ENCODE data around the gene TTLL10.
"Not testable (repeated sequence)": the region's sequence is repeated elsewhere in the genome, so short reads cannot be mapped to it uniquely, and the experiment has no call there.

Gene TTLL10

DNA sequence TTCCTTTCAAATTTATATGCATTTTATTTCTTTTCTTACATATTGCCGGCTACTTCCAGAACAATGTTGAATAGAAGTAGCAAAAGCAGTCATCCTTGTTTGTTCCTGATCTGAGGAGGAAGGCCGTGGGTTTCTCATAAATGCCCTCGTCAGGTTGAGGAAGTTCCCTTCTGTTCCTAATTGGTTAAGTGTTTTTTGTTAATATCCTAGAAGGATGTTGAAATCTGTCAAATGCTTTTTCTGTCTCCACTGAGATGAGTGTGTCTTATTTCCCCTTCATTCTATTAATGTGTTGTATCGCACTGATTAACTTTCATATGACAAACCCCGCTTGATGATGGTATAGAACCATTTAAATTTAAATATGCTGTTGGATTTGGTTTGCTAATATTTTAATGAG lies 15.4 kb downstream of the TTLL10 start:
- DNase-seq (ENCODE audit: low read depth in 2 of 2) = no peak

DNA sequence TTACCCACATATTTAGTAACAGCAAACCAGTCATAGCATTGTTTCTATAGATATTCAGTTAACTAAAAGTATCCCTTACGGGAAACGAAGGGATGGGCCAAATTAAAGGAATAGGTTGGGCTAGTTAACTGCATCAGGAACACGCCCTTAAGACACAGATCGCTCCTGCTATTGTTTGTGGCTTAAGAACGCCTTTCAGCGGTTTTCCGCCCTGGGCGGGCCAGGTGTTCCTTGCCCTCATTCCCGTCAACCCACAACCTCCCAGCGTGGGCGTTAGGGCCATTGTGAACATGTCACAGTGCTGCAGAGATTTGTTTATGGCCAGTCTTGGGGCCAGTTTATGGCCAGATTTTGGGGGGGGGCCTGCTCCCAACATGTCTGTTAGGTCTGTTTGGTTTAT lies 18.1 kb downstream of the TTLL10 start:
- no peak for DNase-seq (ENCODE audit: low read depth in 2 of 2)

- DNase-seq (ENCODE audit: low read depth in 2 of 2) = no peak
Observed at GRCh38 chr1:1194723-1195122, 21.0 kb downstream of the TTLL10 start.

DNA sequence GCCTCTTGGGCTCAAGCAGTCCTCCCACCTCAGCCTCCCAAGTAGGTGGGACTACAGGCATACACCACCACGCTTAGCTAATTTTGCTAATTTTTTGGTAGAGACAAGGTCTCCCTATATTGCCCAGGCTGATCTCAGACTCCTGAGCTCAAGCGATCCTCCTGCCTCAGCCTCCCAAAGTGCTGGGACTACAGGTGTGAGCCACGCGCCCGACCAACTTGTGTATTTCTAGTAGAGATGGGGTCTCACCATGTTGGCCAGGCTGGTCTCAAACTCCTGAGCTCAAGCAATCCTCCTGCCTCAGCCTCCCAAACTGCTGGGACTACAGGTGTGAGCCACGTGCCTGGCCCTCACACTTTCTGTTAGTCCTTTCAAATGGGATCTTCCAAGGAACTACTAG lies 22.0 kb downstream of the TTLL10 start:
- not testable (repeated sequence) for DNase-seq (ENCODE audit: low read depth in 2 of 2)

- no peak for DNase-seq (ENCODE audit: low read depth in 2 of 2)
Observed at GRCh38 chr1:1196431-1197187, 22.9 kb downstream of the TTLL10 start.

GRCh38 chr1:1197188-1197500 lies 23.5 kb downstream of the TTLL10 start:
- DNase-seq (ENCODE audit: low read depth in 2 of 2) = no peak

- no peak for DNase-seq (ENCODE audit: low read depth in 2 of 2)
Observed at GRCh38 chr1:1197551-1198422, 24.1 kb downstream of the TTLL10 start.

- DNase-seq (ENCODE audit: low read depth in 2 of 2) = no peak
Observed at GRCh38 chr1:1198423-1199140, 24.9 kb downstream of the TTLL10 start.

DNA sequence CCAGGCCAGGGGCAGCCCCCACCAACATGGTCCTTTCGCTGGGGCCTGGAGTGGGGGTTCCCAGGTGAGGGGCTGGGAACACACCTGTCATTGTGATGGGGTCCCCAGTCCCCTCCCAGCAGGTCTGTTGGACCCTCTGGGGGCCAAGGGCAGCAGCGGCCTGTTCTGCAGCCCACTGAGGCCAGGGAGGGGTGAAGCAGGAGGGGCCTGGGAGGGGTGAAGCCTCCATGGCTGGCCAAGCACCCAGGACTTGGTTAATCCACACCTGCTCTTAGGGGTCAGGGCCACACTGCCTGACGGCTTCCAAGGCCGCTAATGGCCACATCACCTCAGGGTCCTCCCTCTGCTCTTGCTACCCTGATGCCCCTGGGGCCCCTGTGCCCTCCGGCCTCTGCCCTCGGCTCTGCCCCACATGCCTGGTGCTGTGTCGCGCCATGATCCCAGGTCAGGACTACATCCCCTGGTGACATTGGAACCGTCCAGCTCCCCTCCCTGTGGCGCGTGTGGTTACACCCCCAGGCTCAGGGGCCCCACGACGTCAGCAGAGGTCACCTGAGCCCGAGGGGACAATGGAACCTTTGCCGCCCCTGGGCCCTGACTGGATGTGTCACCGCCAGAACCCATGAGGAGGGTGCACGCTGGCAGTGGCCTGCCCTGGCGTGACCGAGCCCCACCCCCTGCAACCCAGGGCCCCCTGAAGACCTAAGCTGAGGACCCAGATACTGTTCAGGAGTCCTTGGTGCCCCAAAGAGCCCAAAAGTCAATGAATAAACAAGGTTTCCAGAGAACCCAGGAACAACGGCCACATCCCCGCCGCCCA lies 25.7 kb downstream of the TTLL10 start:
- no peak for DNase-seq (ENCODE audit: low read depth in 2 of 2)

GRCh38 chr1:1199961-1200875 lies 26.5 kb downstream of the TTLL10 start:
- DNase-seq (ENCODE audit: low read depth in 2 of 2) = no peak

- DNase-seq (ENCODE audit: low read depth in 2 of 2) = peak; percentile 84 to 85
Observed at GRCh38 chr1:1200876-1201810, 27.5 kb downstream of the TTLL10 start.

- no peak for DNase-seq (ENCODE audit: low read depth in 2 of 2)
Observed at GRCh38 chr1:1202831-1203560, 29.3 kb downstream of the TTLL10 start.

- DNase-seq (ENCODE audit: low read depth in 2 of 2) = no peak
Observed at GRCh38 chr1:1203561-1204424, 30.1 kb downstream of the TTLL10 start.

DNA sequence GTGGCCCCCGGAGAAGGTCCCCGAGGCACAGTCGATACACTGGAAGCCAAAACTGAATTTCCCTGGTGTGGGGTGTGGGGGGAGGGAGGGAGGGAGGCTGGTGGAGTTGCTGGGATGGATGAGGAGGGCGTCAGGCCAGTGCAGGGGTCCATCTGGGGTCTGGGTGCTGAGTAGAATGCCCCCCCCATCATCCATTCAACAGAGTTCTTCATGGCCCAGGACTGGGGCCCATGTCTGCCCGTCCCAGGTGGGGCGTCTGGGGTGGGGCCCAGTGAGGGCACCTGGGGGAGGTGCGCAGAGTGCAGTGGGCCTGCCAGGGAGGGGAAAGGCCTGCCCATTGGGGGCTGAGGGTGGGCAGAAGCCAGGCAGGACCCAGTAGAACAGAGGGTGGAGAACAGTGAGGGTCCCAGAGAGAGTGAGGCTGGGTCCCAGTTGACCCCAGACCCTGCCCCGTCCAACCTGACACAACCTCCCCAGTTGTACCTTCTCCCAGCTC lies 30.8 kb downstream of the TTLL10 start:
- DNase-seq (ENCODE audit: low read depth in 2 of 2) = no peak

- no peak for DNase-seq (ENCODE audit: low read depth in 2 of 2)
Observed at GRCh38 chr1:1204998-1205768, 31.5 kb downstream of the TTLL10 start.

GRCh38 chr1:1205769-1206375 lies 32.2 kb downstream of the TTLL10 start:
- DNase-seq (ENCODE audit: low read depth in 2 of 2) = no peak

Measured in stimulated activated CD8-positive, alpha-beta memory T cell treated with anti-CD3 and anti-CD28 coated beads, Interleukin-15, amount 100 ng/mL, for 48 hours (primary cell).